NT2/D1 (cell line): ENCODE data around the gene TMEM125.

ENCODE experiments used
- SUZ12 ChIP-seq: IDR thresholded peaks from 2 replicates; pipeline ENCODE4 v1.6.1; 2011; ENCODE audit not compliant: insufficient read length, insufficient read depth; ENCODE audit errors: extremely low read depth
- YY1 ChIP-seq: IDR thresholded peaks from 2 replicates; pipeline ENCODE4 v1.6.1; 2011; ENCODE audit not compliant: insufficient read length, insufficient read depth
- ZNF274 ChIP-seq: IDR thresholded peaks from 2 replicates; pipeline ENCODE4 v1.6.1; 2011; ENCODE audit warnings: mild to moderate bottlenecking, low read depth, low read length

GRCh38 chr1:43258370-43258769 is 11.4 kb upstream of the TMEM125 start:
- TF ChIP-seq SUZ12 = no peak
- TF ChIP-seq YY1 = no peak
- no peak for TF ChIP-seq ZNF274
